ENCODE data around the gene MYO3B.

Gene MYO3B

DNA sequence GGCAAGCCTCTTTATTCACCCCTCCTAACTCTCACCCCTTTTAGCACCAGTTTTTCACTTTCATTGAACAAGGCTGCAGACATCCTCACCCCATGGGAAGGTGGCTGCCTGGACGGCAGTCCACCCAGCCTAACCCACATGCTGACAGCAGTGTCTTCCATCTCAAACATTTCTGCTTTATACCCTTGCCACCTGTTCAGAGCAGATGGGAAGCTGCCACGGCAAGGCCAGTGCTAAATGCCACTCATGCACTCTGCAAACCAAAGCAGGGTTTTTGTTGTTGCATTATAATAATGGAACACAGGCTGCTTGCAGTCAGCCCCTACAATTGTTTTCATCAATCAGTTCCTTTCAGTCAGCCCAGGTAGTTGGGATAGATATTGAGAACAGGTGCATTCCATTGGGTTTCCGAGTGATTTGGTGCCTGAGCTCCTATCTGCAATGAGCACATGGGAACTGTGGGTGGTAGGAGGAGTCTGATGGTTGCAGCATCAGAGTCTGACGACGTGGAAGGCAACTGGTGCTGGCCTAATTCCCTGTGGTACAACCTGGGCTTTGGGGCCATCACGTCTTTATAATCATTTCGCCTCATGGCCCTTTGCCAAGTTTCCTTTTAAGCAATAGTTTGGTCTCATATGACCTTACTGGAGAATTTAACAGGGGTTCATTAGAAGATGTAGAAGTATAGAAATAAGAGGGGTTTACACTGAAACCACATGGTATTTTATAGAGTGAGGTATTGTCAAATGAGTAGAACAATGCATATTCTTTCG, 284.7 kb downstream of the MYO3B start:
- no peak overlapping the region for H3K4me3 ChIP-seq (ENCODE audit: low read depth, low read length)
- no peak for TF ChIP-seq MYC (IDR thresholded peaks at IDR 0.05; ENCODE audit: low read depth, low read length)
- TF ChIP-seq, protein P1, sequence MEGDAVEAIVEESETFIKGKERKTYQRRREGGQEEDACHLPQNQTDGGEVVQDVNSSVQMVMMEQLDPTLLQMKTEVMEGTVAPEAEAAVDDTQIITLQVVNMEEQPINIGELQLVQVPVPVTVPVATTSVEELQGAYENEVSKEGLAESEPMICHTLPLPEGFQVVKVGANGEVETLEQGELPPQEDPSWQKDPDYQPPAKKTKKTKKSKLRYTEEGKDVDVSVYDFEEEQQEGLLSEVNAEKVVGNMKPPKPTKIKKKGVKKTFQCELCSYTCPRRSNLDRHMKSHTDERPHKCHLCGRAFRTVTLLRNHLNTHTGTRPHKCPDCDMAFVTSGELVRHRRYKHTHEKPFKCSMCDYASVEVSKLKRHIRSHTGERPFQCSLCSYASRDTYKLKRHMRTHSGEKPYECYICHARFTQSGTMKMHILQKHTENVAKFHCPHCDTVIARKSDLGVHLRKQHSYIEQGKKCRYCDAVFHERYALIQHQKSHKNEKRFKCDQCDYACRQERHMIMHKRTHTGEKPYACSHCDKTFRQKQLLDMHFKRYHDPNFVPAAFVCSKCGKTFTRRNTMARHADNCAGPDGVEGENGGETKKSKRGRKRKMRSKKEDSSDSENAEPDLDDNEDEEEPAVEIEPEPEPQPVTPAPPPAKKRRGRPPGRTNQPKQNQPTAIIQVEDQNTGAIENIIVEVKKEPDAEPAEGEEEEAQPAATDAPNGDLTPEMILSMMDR (IDR thresholded peaks at IDR 0.05; ENCODE audit: low read depth, low read length), result no peak
- TF ChIP-seq, protein P2, sequence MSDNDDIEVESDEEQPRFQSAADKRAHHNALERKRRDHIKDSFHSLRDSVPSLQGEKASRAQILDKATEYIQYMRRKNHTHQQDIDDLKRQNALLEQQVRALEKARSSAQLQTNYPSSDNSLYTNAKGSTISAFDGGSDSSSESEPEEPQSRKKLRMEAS (IDR thresholded peaks at IDR 0.05; ENCODE audit: low read depth, low read length), result no peak
- TF ChIP-seq POLR2A (IDR thresholded peaks at IDR 0.05; ENCODE audit: extremely low read depth, insufficient read length), result no peak
- peak; percentile 10 for DNase-seq (ENCODE audit: low read depth)

DNA sequence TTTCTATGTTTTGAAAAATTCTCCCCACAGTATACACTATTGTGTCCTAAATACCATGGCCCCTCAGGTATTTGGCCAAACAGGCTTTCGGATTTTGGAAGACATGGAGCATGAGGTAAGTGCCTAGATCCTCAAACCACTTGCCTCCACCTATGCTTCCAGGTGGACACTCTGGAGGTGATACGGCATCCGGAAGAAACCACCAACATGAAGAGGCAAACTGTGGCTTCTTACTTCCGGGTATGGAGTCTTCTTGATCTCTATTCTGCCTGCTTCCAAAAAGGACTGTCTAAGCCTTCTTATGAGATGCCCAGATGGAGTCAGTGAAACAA, 285.2 kb downstream of the MYO3B start:
- DNase-seq (ENCODE audit: low read depth), result no peak
- TF ChIP-seq MYC (IDR thresholded peaks at IDR 0.05; ENCODE audit: low read depth, low read length), result no peak
- TF ChIP-seq, protein P2 (IDR thresholded peaks at IDR 0.05; ENCODE audit: low read depth, low read length), result no peak
- TF ChIP-seq POLR2A (IDR thresholded peaks at IDR 0.05; ENCODE audit: extremely low read depth, insufficient read length), result no peak
- TF ChIP-seq, protein P1 (IDR thresholded peaks at IDR 0.05; ENCODE audit: low read depth, low read length), result no peak
- no peak overlapping the region for H3K4me3 ChIP-seq (ENCODE audit: low read depth, low read length)

DNA sequence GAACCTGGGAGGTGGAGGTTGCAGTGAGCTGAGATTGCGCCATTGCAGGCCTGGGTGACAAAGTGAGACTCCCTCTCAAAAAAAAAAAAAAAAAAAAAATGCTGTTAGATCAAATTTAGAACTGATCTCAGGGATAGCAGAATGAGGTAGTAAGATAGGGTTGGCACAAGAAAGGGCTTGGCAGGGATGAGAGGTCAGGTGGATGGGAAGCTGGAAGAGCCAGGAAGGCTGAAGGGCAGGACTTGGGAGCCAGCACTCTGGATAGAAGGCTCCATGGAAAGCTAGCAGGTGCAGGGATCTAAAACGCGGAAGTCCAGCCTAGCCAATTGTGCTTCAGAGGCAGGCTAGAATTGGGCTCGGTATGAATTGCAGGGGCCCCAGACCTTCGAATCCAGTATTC, 286.3 kb downstream of the MYO3B start:
- no peak for DNase-seq (ENCODE audit: low read depth)
- TF ChIP-seq, protein P1 (IDR thresholded peaks at IDR 0.05; ENCODE audit: low read depth, low read length), result no peak
- no peak for TF ChIP-seq MYC (IDR thresholded peaks at IDR 0.05; ENCODE audit: low read depth, low read length)
- TF ChIP-seq POLR2A (IDR thresholded peaks at IDR 0.05; ENCODE audit: extremely low read depth, insufficient read length), result no peak
- TF ChIP-seq, protein P2 (IDR thresholded peaks at IDR 0.05; ENCODE audit: low read depth, low read length), result no peak
- no peak overlapping the region for H3K4me3 ChIP-seq (ENCODE audit: low read depth, low read length)

DNA sequence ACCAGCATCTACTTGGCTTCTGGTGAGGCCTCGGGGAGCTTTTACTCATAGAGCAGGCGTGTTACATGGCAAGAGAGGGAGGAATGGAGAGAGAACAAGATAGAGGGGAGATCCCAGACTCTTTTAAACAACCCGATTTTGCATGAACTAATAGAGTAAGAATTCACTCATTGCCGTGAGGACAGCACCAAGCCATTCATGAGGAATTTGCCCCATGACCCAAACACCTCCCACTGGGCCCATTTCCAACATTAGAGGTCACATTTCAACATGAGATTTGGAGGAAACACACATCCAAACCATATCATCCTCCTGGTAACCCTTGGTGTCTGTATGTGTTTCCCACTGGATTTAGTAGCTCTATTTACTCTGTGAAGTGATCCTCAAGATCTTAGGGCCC, 287.3 kb downstream of the MYO3B start:
- H3K4me3 ChIP-seq (ENCODE audit: low read depth, low read length), result no peak overlapping the region
- TF ChIP-seq, protein P2 (IDR thresholded peaks at IDR 0.05; ENCODE audit: low read depth, low read length), result no peak
- TF ChIP-seq MYC (IDR thresholded peaks at IDR 0.05; ENCODE audit: low read depth, low read length), result no peak
- TF ChIP-seq, protein P1 (IDR thresholded peaks at IDR 0.05; ENCODE audit: low read depth, low read length), result no peak
- no peak for TF ChIP-seq POLR2A (IDR thresholded peaks at IDR 0.05; ENCODE audit: extremely low read depth, insufficient read length)
- no peak for DNase-seq (ENCODE audit: low read depth)

DNA sequence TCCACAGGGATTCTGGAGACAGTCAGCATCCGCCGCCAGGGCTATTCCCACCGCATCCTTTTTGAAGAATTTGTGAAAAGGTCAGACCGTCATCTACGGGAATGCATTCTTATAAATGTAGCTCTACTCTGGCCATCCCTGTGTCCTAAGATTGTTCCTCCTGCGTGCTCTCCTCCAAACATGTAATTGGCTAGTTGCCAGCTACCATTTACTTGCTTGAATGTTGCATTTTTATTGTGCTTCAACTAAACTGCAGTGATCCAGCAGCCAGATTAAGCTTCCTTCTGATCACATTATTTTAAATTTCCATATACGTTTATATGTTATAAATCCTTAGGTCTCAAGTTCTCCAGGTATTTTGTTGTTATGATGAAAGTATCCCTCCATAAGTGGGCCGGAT, 288.7 kb downstream of the MYO3B start:
- TF ChIP-seq MYC (IDR thresholded peaks at IDR 0.05; ENCODE audit: low read depth, low read length) (no peak), POLR2A (IDR thresholded peaks at IDR 0.05; ENCODE audit: extremely low read depth, insufficient read length) (no peak)
- TF ChIP-seq, protein P2 (IDR thresholded peaks at IDR 0.05; ENCODE audit: low read depth, low read length), result no peak
- TF ChIP-seq, protein P1 (IDR thresholded peaks at IDR 0.05; ENCODE audit: low read depth, low read length), result no peak
- no peak for DNase-seq (ENCODE audit: low read depth)
- no peak overlapping the region for H3K4me3 ChIP-seq (ENCODE audit: low read depth, low read length)

Data from NB4 (cell line).